GM13976 (cell line): ENCODE data around the gene MYPN.
A peak's percentile ranks its signal among the peaks of the same experiment; 100 is the strongest.

ENCODE experiments used
- DNase-seq: peaks from one replicate; pipeline ENCODE4 v3.0.0; 2012; ENCODE audit warnings: low spot score
- CTCF ChIP-seq: IDR thresholded peaks from 2 replicates; pipeline ENCODE4 v1.5.1; 2012; ENCODE audit warnings: borderline replicate concordance, mild to moderate bottlenecking; ENCODE audit not compliant: insufficient read depth; ENCODE audit errors: extremely low read depth, missing control alignments, control extremely low read depth
- in situ Hi-C: fragments of 300-500 bp; cut with MboI; formaldehyde crosslinking; loops from one replicate; pipeline ENCODE4 v1.12.0; 2022; ENCODE audit warnings: low sequenced_read_pairs, mixed read lengths, inconsistent platforms; ENCODE audit not compliant: unreplicated experiment

The MYPN gene

GRCh38 chr10:68212721-68213352 lies 103.5 kb downstream of the MYPN start:
- TF ChIP-seq CTCF: peak; percentile 22
- in situ Hi-C loops: loop anchor here (10.0 kb wide), 1 partner anchor 82 kb away; no protein-coding TSS in a partner anchor
- peak; percentile 47 for DNase-seq

GRCh38 chr10:68218786-68219185 lies 109.5 kb downstream of the MYPN start:
- in situ Hi-C loops: loop anchor here (10.0 kb wide), 1 partner anchor 76 kb away; no protein-coding TSS in a partner anchor
- no peak for DNase-seq
- TF ChIP-seq CTCF: no peak

GRCh38 chr10:68221196-68221595 lies 111.9 kb downstream of the MYPN start:
- DNase-seq: no peak
- no peak for TF ChIP-seq CTCF
- in situ Hi-C loops: no loop called here

- in situ Hi-C loops: no loop called here
- TF ChIP-seq CTCF: no peak
- DNase-seq: no peak
Observed at GRCh38 chr10:68222391-68222790, 113.1 kb downstream of the MYPN start.

GRCh38 chr10:68223535-68224165 lies 114.4 kb downstream of the MYPN start:
- in situ Hi-C loops: no loop called here
- TF ChIP-seq CTCF: peak; percentile 7
- no peak for DNase-seq

- DNase-seq: no peak
- in situ Hi-C loops: no loop called here
- no peak for TF ChIP-seq CTCF
Observed at GRCh38 chr10:68224810-68225209, 115.5 kb downstream of the MYPN start.
